ENCODE data around the gene STUB1. TPM values are rescaled to one million over a fixed set of nuclear protein-coding genes. Genes with fewer than 3 reads are reported as not detected.
A peak's percentile ranks its signal among the peaks of the same experiment; 100 is the strongest.

STUB1 gene
- total and polyA plus RNA-seq, 12 donors: 92.7 to 165 (median 116) TPM

GRCh38 chr16:721765-722540 lies 41.7 kb downstream of the STUB1 start:
- Histone ChIP-seq H3K27ac (peak overlapping the region in 9 of 10 donors; percentile 92 to 97 (median 94)), H3K36me3 (peaks cover 0 to 7% (median 0%) of the 10 kb centered on the region in 9 donors), H3K27me3 (peaks cover 0 to 16% (median 10%) of the 10 kb centered on the region in 7 donors), H3K4me3 (peak overlapping the region; percentile 64 to 99 (median 84)), H3K9me3 (no peaks in the 10 kb centered on the region), H3K4me1 (peaks cover 10 to 46% (median 34%) of the 10 kb centered on the region in 9 donors)
- peak in 1 of 2 donors; percentile 24 for DNase-seq
- intact Hi-C loops (cut with DNase I): loop anchor here in 1 of 10 donors (2.0 kb wide), 1 partner anchor 41 kb away; the partner anchor contains the start of gene STUB1
- 86 to 87% methylated on average over 51 of the region's 51 CpGs for WGBS, 2 donors
- no peak for TF ChIP-seq CTCF (IDR thresholded peaks at IDR 0.05)
- ATAC-seq: no peak

GRCh38 chr16:722835-723633 lies 42.8 kb downstream of the STUB1 start:
- intact Hi-C loops (cut with DNase I): no loop called here
- Histone ChIP-seq H3K4me1 (peaks cover 18 to 54% (median 44%) of the 10 kb centered on the region in 9 donors), H3K36me3 (peaks cover 0 to 7% (median 0%) of the 10 kb centered on the region in 9 donors), H3K4me3 (no peak overlapping the region), H3K27me3 (peaks cover 0 to 27% (median 21%) of the 10 kb centered on the region in 7 donors), H3K9me3 (no peaks in the 10 kb centered on the region), H3K27ac (no peak overlapping the region)
- TF ChIP-seq CTCF (IDR thresholded peaks at IDR 0.05): no peak
- no peak for ATAC-seq
- 88 to 90% methylated on average over 24 of the region's 24 CpGs for WGBS, 2 donors
- peak in 1 of 2 donors; percentile 14 for DNase-seq

GRCh38 chr16:723695-724094 lies 43.5 kb downstream of the STUB1 start:
- no peak overlapping the region for H3K27ac ChIP-seq
- no peak overlapping the region for H3K4me3 ChIP-seq
- ATAC-seq: no peak
- DNase-seq: peak in 1 of 2 donors; percentile 6
- TF ChIP-seq CTCF (IDR thresholded peaks at IDR 0.05): no peak
- peaks cover 0 to 7% (median 0%) of the 10 kb centered on the region in 9 donors for H3K36me3 ChIP-seq
- H3K4me1 ChIP-seq: peaks cover 23 to 59% (median 51%) of the 10 kb centered on the region in 9 donors
- H3K9me3 ChIP-seq: no peaks in the 10 kb centered on the region
- WGBS, 2 donors: 84% methylated on average over 9 of the region's 9 CpGs
- H3K27me3 ChIP-seq: peaks cover 0 to 32% (median 23%) of the 10 kb centered on the region in 7 donors
- intact Hi-C loops (cut with DNase I): no loop called here
